ENCODE results near the gene PHRF1. TPM values are rescaled to one million over a fixed set of nuclear protein-coding genes. Genes with fewer than 3 reads are reported as not detected.

PHRF1 gene
- total and polyA plus RNA-seq, 12 donors, result 8.7 to 62.3 (median 26.1) TPM

DNA sequence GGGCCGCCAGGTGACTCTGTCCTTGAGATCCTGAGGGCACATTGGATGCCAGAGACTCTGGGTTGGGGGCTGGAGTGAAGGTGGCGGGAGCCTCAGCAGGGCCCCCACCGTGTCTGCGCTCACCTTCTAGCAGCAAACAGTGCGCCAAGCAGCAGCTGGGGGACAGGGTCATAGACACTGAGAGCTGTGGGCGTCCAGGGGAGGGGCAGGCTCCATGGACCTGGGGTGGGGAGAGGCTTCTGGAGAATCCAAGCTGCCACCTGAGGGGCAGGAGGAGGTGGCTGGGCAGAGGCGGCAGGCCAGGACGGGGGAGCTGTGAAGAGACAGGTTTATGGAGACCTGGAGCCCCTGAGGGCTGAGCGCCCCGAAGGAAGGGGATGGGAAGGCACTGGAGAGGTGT, 8.0 kb downstream of the PHRF1 start:
- Histone ChIP-seq H3K9me3 (replicated peaks in 1 of 3) (no peaks in the 10 kb centered on the region), H3K4me3 (no peak overlapping the region), H3K4me1 (replicated peaks in 1 of 2) (peaks cover 26 to 39% of the 10 kb centered on the region in 2 donors), H3K27ac (no peak overlapping the region), H3K27me3 (no peaks in the 10 kb centered on the region), H3K36me3 (replicated peaks in 1 of 2) (peaks cover 0 to 60% of the 10 kb centered on the region in 2 donors)
- TF ChIP-seq, protein P1, sequence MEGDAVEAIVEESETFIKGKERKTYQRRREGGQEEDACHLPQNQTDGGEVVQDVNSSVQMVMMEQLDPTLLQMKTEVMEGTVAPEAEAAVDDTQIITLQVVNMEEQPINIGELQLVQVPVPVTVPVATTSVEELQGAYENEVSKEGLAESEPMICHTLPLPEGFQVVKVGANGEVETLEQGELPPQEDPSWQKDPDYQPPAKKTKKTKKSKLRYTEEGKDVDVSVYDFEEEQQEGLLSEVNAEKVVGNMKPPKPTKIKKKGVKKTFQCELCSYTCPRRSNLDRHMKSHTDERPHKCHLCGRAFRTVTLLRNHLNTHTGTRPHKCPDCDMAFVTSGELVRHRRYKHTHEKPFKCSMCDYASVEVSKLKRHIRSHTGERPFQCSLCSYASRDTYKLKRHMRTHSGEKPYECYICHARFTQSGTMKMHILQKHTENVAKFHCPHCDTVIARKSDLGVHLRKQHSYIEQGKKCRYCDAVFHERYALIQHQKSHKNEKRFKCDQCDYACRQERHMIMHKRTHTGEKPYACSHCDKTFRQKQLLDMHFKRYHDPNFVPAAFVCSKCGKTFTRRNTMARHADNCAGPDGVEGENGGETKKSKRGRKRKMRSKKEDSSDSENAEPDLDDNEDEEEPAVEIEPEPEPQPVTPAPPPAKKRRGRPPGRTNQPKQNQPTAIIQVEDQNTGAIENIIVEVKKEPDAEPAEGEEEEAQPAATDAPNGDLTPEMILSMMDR (IDR thresholded peaks at IDR 0.05), result no peak
- WGBS, 4 donors, result 91 to 93% (median 92%) methylated on average over 10 of the region's 10 CpGs
- no peak for DNase-seq
- intact Hi-C loops (cut with DNase I), result no loop called here

DNA sequence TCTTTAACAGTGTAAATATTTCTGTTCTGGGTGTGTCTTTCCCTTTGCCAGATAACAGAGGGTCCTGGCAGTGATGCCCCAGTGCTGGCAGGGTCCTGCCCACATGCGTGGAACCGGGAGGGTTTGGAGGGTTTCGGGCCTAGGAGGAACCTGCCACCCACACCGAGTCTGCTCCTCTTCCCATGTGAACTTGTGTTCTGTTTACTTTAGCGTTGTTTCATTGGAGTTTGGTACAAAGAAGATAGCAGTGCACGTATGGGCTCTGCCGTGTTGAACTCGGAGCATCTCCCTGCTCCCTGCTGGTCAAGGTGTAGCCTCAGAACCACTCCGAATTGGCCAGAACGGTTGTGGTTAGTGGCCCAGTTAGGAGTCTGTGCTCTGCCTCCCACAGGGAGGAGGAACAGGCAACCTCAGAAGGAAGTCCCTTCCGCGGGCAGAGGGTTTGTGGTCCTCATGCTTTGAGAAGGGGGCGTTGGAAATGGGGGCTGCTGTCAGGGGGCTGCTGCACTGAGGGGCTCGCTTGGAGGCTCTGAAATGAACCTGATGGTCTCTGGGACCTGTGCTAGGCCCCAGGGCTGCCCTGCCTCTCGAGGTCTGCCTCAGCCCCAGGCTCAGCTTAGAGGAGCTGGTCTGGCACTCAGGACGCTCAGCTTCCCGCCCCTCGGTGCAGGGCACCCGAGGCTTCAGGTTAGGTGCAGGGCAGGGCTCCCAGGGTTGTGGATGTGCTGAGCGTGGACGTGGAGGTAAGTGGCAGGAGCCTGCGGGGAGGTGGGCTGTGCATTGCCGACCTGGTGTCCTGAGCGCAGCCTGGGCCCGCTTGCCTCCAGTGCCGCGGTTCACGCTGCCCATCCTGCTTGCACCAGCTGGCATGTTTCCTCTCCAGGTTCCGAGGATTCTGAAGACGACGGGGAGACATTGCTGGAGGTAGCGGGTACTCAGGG, 10.4 kb downstream of the PHRF1 start:
- no peak for TF ChIP-seq POLR2A (IDR thresholded peaks at IDR 0.05)
- TF ChIP-seq, protein P1 (IDR thresholded peaks at IDR 0.05), result no peak
- no peak for DNase-seq
- Histone ChIP-seq H3K4me3 (no peak overlapping the region), H3K27me3 (no peaks in the 10 kb centered on the region), H3K27ac (peak overlapping the region in 2 of 5 donors; percentile 81 to 90), H3K36me3 (replicated peaks in 1 of 2) (peaks cover 0 to 79% of the 10 kb centered on the region in 2 donors), H3K9me3 (replicated peaks in 1 of 3) (no peaks in the 10 kb centered on the region), H3K4me1 (replicated peaks in 1 of 2) (peaks cover 12 to 17% of the 10 kb centered on the region in 2 donors)
- intact Hi-C loops (cut with DNase I), result no loop called here
- 90 to 92% (median 91%) methylated on average over 23 to 32 of the region's 32 CpGs for WGBS, 4 donors

DNA sequence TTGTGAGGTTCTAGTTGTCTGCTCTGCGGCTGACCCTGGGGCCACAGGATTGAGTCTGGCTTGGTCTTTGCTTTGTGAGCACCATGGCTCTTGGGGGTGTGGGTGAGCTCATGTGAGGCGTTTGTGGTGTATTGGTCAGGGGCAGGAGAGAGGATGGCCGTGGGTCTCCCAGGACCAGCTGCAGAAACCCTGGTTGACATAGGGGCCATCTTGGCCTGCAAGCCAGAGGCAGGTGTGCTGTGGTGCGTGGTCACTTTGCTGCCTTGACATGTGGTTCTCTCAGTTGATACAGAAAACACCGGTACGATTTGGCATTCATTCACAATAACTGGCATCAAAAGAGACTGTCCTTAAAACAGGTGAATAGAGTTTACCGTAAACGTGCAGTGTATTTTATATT, 11.3 kb downstream of the PHRF1 start:
- Histone ChIP-seq H3K27ac (peak overlapping the region; percentile 60 to 90 (median 67)), H3K4me1 (replicated peaks in 1 of 2) (peaks cover 12 to 17% of the 10 kb centered on the region in 2 donors), H3K4me3 (no peak overlapping the region), H3K36me3 (replicated peaks in 1 of 2) (peaks cover 0 to 78% of the 10 kb centered on the region in 2 donors), H3K27me3 (no peaks in the 10 kb centered on the region), H3K9me3 (replicated peaks in 1 of 3) (no peaks in the 10 kb centered on the region)
- TF ChIP-seq, protein P1 (IDR thresholded peaks at IDR 0.05), result no peak
- TF ChIP-seq POLR2A (IDR thresholded peaks at IDR 0.05), result no peak
- no peak for DNase-seq
- 53 to 56% (median 56%) methylated on average over 8 of the region's 8 CpGs for WGBS, 4 donors
- intact Hi-C loops (cut with DNase I), result no loop called here

- H3K27ac ChIP-seq, result peak overlapping the region; percentile 67 to 90 (median 81)
- H3K36me3 ChIP-seq (replicated peaks in 1 of 2), result peaks cover 0 to 78% of the 10 kb centered on the region in 2 donors
- H3K4me1 ChIP-seq (replicated peaks in 1 of 2), result peaks cover 12 to 17% of the 10 kb centered on the region in 2 donors
- no peaks in the 10 kb centered on the region for H3K27me3 ChIP-seq
- peak; percentile 85 to 98 (median 97) for DNase-seq
- intact Hi-C loops (cut with DNase I), result no loop called here
- TF ChIP-seq, protein P1 (IDR thresholded peaks at IDR 0.05), result no peak
- peak in 1 of 2 donors; percentile 40 for TF ChIP-seq POLR2A (IDR thresholded peaks at IDR 0.05)
- H3K4me3 ChIP-seq, result no peak overlapping the region
- WGBS, 4 donors, result 18 to 27% (median 21%) methylated on average over 6 of the region's 6 CpGs
- H3K9me3 ChIP-seq (replicated peaks in 1 of 3), result no peaks in the 10 kb centered on the region
Observed at GRCh38 chr11:587978-588380, 11.7 kb downstream of the PHRF1 start.

All from adrenal gland (tissue), 12 donors.